HG02623 (cell line): ENCODE data around the gene PITPNB.

Source experiments
- ATAC-seq: cut with Tn5 transposase; IDR thresholded peaks from one replicate; pipeline ENCODE4 v1.9.1; 2021; ENCODE audit warnings: moderate library complexity; ENCODE audit not compliant: unreplicated experiment

Gene PITPNB

GRCh38 chr22:27835446-27835845 is 83.6 kb downstream of the PITPNB start:
- ATAC-seq = no peak

DNA sequence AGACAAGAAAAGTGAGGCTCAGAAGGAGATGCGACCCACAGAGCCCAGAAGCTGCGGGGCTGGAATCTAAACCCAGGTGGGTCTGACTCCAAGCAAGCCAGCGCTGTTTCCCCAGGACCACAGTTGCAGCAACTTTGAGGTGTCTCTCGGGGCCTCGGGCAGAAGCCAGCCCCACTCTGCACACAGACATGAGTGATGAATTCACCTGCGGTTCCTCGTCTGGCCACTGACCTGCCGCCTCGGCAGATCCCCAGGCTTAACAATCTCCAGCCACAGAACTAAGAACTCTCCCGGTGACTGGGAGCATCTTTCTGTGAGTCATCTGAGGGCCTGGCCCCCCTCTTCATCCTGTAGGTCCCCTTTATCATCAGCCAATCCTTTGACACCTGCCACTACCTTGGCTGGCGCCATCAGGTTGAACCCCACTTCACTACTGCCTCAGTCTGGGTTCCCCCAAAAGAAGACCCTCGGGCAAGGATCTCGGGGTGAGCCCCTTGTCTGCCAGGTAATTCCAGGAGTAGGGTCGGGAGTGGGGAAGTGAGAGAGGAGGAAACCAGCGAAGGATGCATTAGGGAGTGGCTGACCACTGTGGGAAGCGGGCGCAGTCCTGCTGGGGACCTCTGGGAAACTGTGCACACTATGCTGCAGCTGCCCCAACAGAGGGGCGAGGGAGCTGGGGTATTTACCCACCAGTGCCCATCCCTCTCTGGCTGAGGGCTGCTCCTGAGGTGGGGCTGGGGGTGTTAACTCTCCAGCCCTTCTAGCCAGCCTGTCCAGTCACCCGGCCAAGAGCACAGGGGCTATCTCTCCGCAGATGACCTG is 84.5 kb downstream of the PITPNB start:
- ATAC-seq = no peak

GRCh38 chr22:27833803-27834202 is 85.3 kb downstream of the PITPNB start:
- ATAC-seq = no peak

GRCh38 chr22:27832606-27833005 is 86.5 kb downstream of the PITPNB start:
- ATAC-seq = no peak

GRCh38 chr22:27829620-27830019 is 89.4 kb downstream of the PITPNB start:
- ATAC-seq = no peak

DNA sequence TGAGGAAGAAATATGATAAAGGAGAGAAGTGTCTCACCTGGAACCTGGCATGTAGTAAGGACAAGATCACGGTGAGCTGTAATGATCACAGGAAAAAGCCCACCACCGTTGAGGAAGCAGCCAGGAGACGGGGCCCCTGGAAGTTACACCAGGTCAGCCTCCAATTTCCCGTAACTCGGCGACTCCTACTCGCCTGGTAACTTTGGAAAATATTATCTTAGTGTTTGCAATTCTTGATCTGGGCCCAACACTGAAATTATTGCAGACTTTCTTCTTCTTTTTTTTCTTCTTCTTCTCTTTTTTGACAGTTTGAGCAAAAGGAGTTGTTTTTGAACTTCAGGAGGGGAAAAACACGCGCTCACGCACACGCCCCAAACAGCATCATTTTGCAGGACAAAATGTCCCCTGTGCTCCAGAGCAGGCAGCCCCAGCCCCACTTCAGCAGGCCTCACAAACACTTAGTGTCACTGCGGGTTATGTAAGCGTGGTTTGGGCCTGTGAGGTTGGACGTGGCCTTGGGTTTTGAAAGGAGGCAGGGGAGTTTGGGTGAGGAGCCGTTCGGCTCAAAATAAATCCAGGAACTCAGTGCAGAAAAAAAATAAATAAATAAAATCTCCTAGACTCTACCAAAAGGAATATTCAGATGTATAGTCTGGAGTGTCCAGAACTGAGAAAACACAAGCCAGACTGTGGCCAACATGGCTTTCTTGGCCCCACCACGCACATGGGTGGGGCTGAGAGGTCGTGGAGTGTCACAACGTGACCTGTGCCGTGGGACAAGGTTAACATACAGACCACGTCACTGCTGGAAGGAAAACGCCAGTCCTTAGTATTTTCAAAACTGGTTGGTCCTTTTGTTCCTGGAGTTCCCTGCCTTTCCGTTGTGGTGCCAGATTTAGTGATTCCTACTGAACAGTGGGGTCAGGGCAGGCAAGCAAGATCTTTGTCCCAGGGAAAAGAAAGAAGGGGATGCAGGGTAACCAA is 91.2 kb downstream of the PITPNB start:
- no peak for ATAC-seq

GRCh38 chr22:27825174-27825573 is 93.9 kb downstream of the PITPNB start:
- ATAC-seq = no peak

- no peak for ATAC-seq
Observed at GRCh38 chr22:27823221-27823620, 95.8 kb downstream of the PITPNB start.

GRCh38 chr22:27820896-27821866 is 97.9 kb downstream of the PITPNB start:
- ATAC-seq = no peak

DNA sequence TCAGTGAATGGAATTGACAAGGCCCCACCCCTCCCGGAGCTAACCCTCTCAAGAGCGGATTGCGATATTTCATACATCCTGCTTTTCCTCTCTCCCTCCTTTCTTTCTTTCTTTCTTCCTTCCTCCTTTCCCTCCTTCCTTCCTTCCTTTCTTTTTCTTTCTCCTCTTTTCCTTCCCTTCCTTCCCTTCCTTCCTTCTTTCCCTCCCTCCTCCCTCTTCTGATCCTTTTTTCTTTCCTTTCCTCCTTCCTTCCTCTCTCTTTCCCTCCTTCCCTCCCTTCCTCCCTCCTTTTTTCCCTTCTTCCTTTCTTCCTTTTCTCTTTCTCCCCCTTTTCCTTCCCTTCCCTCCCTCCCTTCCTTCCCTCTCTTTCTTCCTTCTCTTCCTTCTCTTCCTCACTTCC is 102.5 kb downstream of the PITPNB start:
- no peak for ATAC-seq

- no peak for ATAC-seq
Observed at GRCh38 chr22:27815826-27816530, 103.1 kb downstream of the PITPNB start.

DNA sequence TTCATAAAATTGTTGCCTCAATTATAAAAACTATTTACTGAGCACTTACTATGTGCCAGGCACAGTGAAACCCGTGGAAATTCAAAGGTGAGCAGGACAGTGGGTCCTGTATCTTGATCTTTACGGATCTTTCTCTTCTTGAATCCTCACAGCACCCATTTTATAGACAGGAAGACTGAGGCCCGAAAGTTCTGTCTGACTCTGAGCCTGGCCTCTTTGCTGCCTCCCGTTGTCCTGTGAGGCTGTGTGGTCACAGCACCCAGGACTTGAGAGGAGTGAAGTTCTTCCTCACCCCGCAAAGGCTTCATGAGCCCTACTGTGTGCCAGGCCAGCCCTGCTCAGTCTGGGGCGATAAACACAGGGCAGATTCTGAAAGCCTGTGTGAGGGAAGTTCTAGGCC is 104.1 kb downstream of the PITPNB start:
- ATAC-seq = no peak

- ATAC-seq = no peak
Observed at GRCh38 chr22:27811778-27812177, 107.3 kb downstream of the PITPNB start.

GRCh38 chr22:27810609-27811151 is 108.4 kb downstream of the PITPNB start:
- ATAC-seq = no peak

DNA sequence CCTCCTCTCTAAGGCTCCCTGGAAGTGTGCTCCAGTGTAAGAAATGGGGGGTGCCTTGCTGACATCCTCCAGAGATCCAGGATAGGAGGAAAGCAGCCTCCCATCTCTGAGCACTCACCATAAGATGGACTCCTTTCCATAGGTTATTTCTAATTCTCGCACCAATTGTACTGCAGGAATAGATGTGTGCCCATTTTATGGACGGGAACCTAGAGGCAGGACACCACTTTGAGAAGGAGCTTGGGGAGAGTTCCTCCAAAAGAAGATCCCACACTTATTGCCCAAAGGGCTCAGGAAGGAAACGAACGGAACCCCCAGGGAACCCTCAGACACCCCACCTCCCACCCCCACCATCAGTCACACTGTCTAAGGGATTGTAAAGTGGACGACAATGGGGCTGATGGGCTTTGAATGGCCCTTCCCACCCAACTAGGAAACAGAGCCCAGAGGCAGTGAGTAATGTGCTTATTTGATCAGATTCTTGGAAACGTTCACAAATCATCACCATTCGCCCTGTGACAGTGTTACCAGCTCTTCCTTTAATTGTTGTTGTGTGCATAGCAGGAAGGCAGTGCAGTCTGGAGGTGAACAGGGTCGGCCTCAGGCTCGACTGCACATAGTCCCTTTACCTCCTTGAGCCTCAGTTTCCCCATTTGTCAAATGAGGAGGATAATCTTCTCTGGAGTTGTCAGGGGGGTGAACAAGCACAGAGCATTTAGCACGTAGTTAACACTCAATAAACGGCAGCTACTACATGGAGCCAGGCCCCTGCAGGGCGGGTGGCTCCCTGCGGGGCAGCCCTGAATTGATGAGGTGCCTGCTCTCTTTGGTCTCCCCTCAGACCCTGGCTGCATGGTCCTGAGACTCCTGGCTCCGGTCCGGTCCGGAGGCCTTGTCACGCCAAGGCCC is 109.1 kb downstream of the PITPNB start:
- ATAC-seq = no peak

DNA sequence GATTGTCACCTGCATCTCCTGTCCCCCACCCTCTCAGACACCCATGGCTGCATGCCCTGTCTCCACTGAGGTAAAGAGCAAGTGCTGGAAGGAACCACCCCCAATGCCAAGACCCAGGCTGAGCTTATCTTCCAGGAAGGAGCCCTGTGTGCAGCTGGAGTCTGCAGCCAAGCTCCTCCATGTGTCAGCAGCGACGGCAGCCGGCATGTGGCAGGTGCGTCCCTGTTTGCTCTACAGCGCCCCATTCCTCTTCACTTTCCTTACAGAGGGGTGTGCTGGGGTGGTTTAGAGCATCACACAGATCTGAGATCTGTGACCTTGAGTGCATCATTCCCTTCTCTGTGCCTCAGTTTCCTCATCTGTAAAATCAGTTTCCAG is 109.8 kb downstream of the PITPNB start:
- no peak for ATAC-seq

GRCh38 chr22:27808451-27809225 is 110.4 kb downstream of the PITPNB start:
- ATAC-seq = no peak

DNA sequence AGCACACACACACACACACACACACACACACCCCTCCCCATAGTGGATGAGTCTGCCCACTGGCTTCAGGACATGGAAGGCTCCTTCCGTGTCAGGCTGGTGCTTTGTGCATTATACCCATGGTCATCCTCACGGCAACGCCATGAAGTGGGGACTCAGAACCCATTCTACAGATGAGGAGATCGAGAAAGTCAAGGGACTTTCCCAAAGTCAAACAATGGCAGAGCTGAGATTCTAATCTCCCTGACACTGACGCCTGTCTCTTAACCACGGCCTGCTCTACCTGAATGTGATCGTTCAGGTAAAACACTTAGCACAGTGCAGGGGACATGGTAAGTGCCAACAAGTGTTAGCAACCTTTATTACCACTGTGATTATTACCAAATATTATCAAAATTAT is 113.2 kb downstream of the PITPNB start:
- ATAC-seq = no peak
